H9 (cell line): ENCODE data around the gene AGK. TPM values are rescaled to one million over a fixed set of nuclear protein-coding genes. Genes with fewer than 3 reads are reported as not detected.

Experiments used
- DNase-seq: peaks from one replicate; pipeline ENCODE4 v3.0.0-alpha.2; 2017
- H2AFZ ChIP-seq: one replicate; pipeline ENCODE4 v1.6.1; 2013; ENCODE audit warnings: mild to moderate bottlenecking, low read length, control low read depth, moderate library complexity
- H2AK5ac ChIP-seq: 2 replicates; pipeline ENCODE4 v1.6.1; 2013; ENCODE audit warnings: low read length, control low read depth, mixed read lengths; ENCODE audit not compliant: insufficient read length
- H2BK120ac ChIP-seq: one replicate; pipeline ENCODE4 v1.6.1; 2013; ENCODE audit warnings: low read depth, mild to moderate bottlenecking, low read length, control low read depth, inconsistent platforms; ENCODE audit not compliant: poor library complexity, severe bottlenecking
- H2BK12ac ChIP-seq: 2 replicates; pipeline ENCODE4 v1.6.1; 2013; ENCODE audit warnings: low read length, control low read depth, mixed read lengths, low read depth; ENCODE audit not compliant: insufficient read length
- H2BK15ac ChIP-seq: 2 replicates; pipeline ENCODE4 v1.6.1; 2013; ENCODE audit warnings: low read depth, low read length, control low read depth
- H2BK20ac ChIP-seq: one replicate; pipeline ENCODE4 v1.6.1; 2013; ENCODE audit warnings: low read depth, mild to moderate bottlenecking, low read length, control low read depth, inconsistent platforms; ENCODE audit not compliant: poor library complexity, severe bottlenecking
- H2BK5ac ChIP-seq: 2 replicates; pipeline ENCODE4 v1.6.1; 2013; ENCODE audit warnings: low read length, control low read depth, mixed read lengths; ENCODE audit not compliant: insufficient read length
- H3K14ac ChIP-seq: 2 replicates; pipeline ENCODE4 v1.6.1; 2013; ENCODE audit warnings: low read length, control low read depth; ENCODE audit not compliant: insufficient read depth
- H3K18ac ChIP-seq: 2 replicates; pipeline ENCODE4 v1.6.1; 2013; ENCODE audit warnings: low read depth, mild to moderate bottlenecking, mixed read lengths, low read length, control low read depth; ENCODE audit not compliant: insufficient read length
- H3K23ac ChIP-seq: 2 replicates; pipeline ENCODE4 v1.6.1; 2013; ENCODE audit warnings: low read length, control low read depth, mixed read lengths, low read depth; ENCODE audit not compliant: insufficient read length
- H3K23me2 ChIP-seq: 2 replicates; pipeline ENCODE4 v1.6.1; 2013; ENCODE audit warnings: low read depth, mild to moderate bottlenecking, mixed read lengths, low read length, control low read depth; ENCODE audit not compliant: insufficient read length, poor library complexity, severe bottlenecking
- H3K27ac ChIP-seq: 2 replicates; pipeline ENCODE4 v1.5.1; 2013; ENCODE audit warnings: low read length, control low read depth, mixed read lengths, low read depth; ENCODE audit not compliant: insufficient read length
- H3K27me3 ChIP-seq: 2 replicates; pipeline ENCODE4 v1.6.1; 2013; ENCODE audit warnings: low read length, control low read depth, inconsistent platforms; ENCODE audit not compliant: insufficient read depth
- H3K4ac ChIP-seq: 2 replicates; pipeline ENCODE4 v1.6.1; 2013; ENCODE audit warnings: low read depth, mild to moderate bottlenecking, control low read depth, inconsistent platforms, low read length, moderate library complexity
- H3K4me1 ChIP-seq: 2 replicates; pipeline ENCODE4 v1.6.1; 2013; ENCODE audit warnings: low read length, control low read depth, inconsistent platforms; ENCODE audit not compliant: insufficient read depth
- H3K4me2 ChIP-seq: 2 replicates; pipeline ENCODE4 v1.6.1; 2013; ENCODE audit warnings: low read length, control low read depth, mixed read lengths; ENCODE audit not compliant: insufficient read length, insufficient read depth
- H3K56ac ChIP-seq: 2 replicates; pipeline ENCODE4 v1.6.1; 2013; ENCODE audit warnings: low read depth, mild to moderate bottlenecking, mixed read lengths, low read length, control low read depth; ENCODE audit not compliant: insufficient read length
- H3K79me1 ChIP-seq: 2 replicates; pipeline ENCODE4 v1.6.1; 2013; ENCODE audit warnings: low read depth, mild to moderate bottlenecking, moderate library complexity, low read length, control low read depth, inconsistent platforms; ENCODE audit not compliant: insufficient read depth, poor library complexity, severe bottlenecking
- H3K79me2 ChIP-seq: 2 replicates; pipeline ENCODE4 v1.6.1; 2013; ENCODE audit warnings: low read length, control low read depth, inconsistent platforms; ENCODE audit not compliant: insufficient read depth
- H3K9ac ChIP-seq: 2 replicates; pipeline ENCODE4 v1.6.1; 2013; ENCODE audit warnings: low read length, control low read depth, mixed read lengths; ENCODE audit not compliant: insufficient read length; ENCODE audit errors: extremely low read depth
- H3K9me3 ChIP-seq: one replicate; pipeline ENCODE4 v1.6.1; 2013; ENCODE audit warnings: low read depth, low read length, inconsistent platforms; ENCODE audit not compliant: control insufficient read depth
- H3T11ph ChIP-seq: one replicate; pipeline ENCODE4 v1.6.1; 2013; ENCODE audit warnings: mild to moderate bottlenecking, low read length, control low read depth, inconsistent platforms
- H4K20me1 ChIP-seq: one replicate; pipeline ENCODE4 v1.6.1; 2013; ENCODE audit not compliant: control insufficient read depth, insufficient read length, insufficient read depth
- H4K5ac ChIP-seq: 2 replicates; pipeline ENCODE4 v1.6.1; 2013; ENCODE audit warnings: low read depth, mild to moderate bottlenecking, mixed read lengths, low read length, control low read depth; ENCODE audit not compliant: insufficient read length
- H4K8ac ChIP-seq: replicated peaks from 2 replicates; pipeline ENCODE4 v1.6.1; 2013; ENCODE audit warnings: low read length, control low read depth, mixed read lengths, low read depth; ENCODE audit not compliant: insufficient read length
- H4K91ac ChIP-seq: 2 replicates; pipeline ENCODE4 v1.6.1; 2013; ENCODE audit warnings: low read depth, mild to moderate bottlenecking, moderate library complexity, mixed read lengths, low read length, control low read depth; ENCODE audit not compliant: insufficient read length
- H3K27ac Mint-ChIP-seq, 3 experiments: 2 replicates in 2 of 3; 3 replicates in 1 of 3; pipeline ENCODE4 v1.8.0; 2020 to 2021; ENCODE audit warnings: mixed read lengths in 3 of 3, mild to moderate bottlenecking in 1 of 3, moderate library complexity in 1 of 3
- H3K27me3 Mint-ChIP-seq: 2 replicates; pipeline ENCODE4 v1.8.0; 2021; ENCODE audit warnings: low read depth, mild to moderate bottlenecking, moderate library complexity, mixed read lengths
- H3K36me3 Mint-ChIP-seq, 3 experiments: 2 replicates in 2 of 3; 3 replicates in 1 of 3; pipeline ENCODE4 v1.8.0; 2020 to 2021; ENCODE audit warnings: low read depth in 3 of 3, mixed read lengths in 3 of 3; ENCODE audit not compliant: insufficient read depth in 1 of 3
- H3K4me1 Mint-ChIP-seq, 2 experiments: 2 replicates each; pipeline ENCODE4 v1.8.0; 2020; ENCODE audit warnings: mixed read lengths in 2 of 2
- H3K4me3 Mint-ChIP-seq, 2 experiments: 2 replicates in 1 of 2; 3 replicates in 1 of 2; pipeline ENCODE4 v1.8.0; 2020 to 2021; ENCODE audit warnings: mild to moderate bottlenecking in 2 of 2, mixed read lengths in 2 of 2, moderate library complexity in 1 of 2
- H3K9me3 Mint-ChIP-seq, 2 experiments: 2 replicates in 1 of 2; 3 replicates in 1 of 2; pipeline ENCODE4 v1.8.0; 2020; ENCODE audit warnings: mild to moderate bottlenecking in 2 of 2, mixed read lengths in 2 of 2, moderate library complexity in 1 of 2
- WGBS: extraction: QIAGEN DNeasy Blood & Tissue Kit; methylation state at CpG from one replicate; pipeline ENCODE4 v1.1.7; 2013; ENCODE audit warnings: missing lambda C conversion rate, low lambda C conversion rate, mixed read lengths; ENCODE audit not compliant: insufficient read length; ENCODE audit errors: extremely low coverage; 5-methylcytosine and 5-hydroxymethylcytosine counted together
- total RNA-seq: library from RNA; stranded (reverse); gene quantifications from 2 replicates; pipeline ENCODE4 v1.2.1, GENCODE V29; 2021
- TF ChIP-seq, protein P1 (sequence below): fragments of 200-600 bp; sonication (generic); conservative IDR thresholded peaks from 3 replicates; pipeline ENCODE4 v1.8.0; 2021; ENCODE audit warnings: antibody characterized with exemption, mild to moderate bottlenecking

The AGK gene
- total RNA-seq, 1 experiment from 2014 or later: 35.1 TPM

DNA sequence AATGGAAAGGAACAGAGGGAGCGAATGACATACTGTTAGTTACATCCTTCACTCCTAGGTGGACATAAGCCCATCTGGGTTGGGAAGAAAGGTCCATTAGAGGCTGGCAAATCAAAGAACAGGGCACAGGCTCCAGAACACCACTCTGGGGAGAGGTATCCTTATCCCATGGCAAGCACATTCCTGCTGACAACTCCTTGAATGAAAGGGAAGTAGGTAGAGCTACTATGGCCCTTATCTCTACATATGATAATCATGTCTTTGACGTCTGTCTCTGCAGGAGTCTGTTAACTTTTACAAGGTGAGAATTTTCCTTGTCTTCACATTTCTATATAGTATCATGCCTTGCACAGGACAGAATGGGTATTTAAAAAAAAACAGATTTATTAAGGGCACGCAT lies 140.3 kb downstream of the AGK start:
- Histone ChIP-seq H2BK120ac (no peak overlapping the region), H3K79me2 (peaks cover 2% of the 10 kb centered on the region; the same call in 1 of the 2 replicates), H3K9me3 (no peaks in the 10 kb centered on the region), H3T11ph (no peak overlapping the region), H3K14ac (no peak overlapping the region), H2AFZ (no peak overlapping the region), H4K5ac (no peak overlapping the region), H2BK5ac (no peak overlapping the region), H4K8ac (no peak overlapping the region), H3K4me1 (peaks cover 6% of the 10 kb centered on the region; the same call in 1 of the 2 replicates), H3K56ac (no peak overlapping the region), H3K27ac (no peak overlapping the region), H3K23ac (no peak overlapping the region), H3K4ac (no peak overlapping the region), H2BK12ac (no peak overlapping the region), H2BK20ac (no peak overlapping the region), H4K20me1 (no peaks in the 10 kb centered on the region), H3K18ac (no peak overlapping the region), H2AK5ac (no peak overlapping the region), H3K9ac (no peak overlapping the region), H3K4me2 (no peak overlapping the region), H4K91ac (no peak overlapping the region), H3K27me3 (no peaks in the 10 kb centered on the region), H3K23me2 (no peaks in the 10 kb centered on the region), H2BK15ac (no peak overlapping the region), H3K79me1 (peaks cover 3% of the 10 kb centered on the region)
- Mint-ChIP-seq H3K27ac (no peak overlapping the region), H3K36me3 (0 out of 7 replicates have a peak, but pooled peaks cover 0 to 3% (median 0%) of the 10 kb centered on the region in 3 experiments), H3K4me3 (no peak overlapping the region), H3K9me3 (no peaks in the 10 kb centered on the region), H3K4me1 (peaks cover 31 to 45% of the 10 kb centered on the region in 2 experiments), H3K27me3 (no peaks in the 10 kb centered on the region)
- TF ChIP-seq, protein P1, sequence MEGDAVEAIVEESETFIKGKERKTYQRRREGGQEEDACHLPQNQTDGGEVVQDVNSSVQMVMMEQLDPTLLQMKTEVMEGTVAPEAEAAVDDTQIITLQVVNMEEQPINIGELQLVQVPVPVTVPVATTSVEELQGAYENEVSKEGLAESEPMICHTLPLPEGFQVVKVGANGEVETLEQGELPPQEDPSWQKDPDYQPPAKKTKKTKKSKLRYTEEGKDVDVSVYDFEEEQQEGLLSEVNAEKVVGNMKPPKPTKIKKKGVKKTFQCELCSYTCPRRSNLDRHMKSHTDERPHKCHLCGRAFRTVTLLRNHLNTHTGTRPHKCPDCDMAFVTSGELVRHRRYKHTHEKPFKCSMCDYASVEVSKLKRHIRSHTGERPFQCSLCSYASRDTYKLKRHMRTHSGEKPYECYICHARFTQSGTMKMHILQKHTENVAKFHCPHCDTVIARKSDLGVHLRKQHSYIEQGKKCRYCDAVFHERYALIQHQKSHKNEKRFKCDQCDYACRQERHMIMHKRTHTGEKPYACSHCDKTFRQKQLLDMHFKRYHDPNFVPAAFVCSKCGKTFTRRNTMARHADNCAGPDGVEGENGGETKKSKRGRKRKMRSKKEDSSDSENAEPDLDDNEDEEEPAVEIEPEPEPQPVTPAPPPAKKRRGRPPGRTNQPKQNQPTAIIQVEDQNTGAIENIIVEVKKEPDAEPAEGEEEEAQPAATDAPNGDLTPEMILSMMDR: no peak
- no peak for DNase-seq
- WGBS: no CpG with 5 or more reads among the region's 3 CpGs
